ENCODE results near the gene SLC4A4.

The SLC4A4 gene

GRCh38 chr4:71587995-71588394, 249.2 kb downstream of the SLC4A4 start:
- no peak for DNase-seq (ENCODE audit: low read depth in 1 of 2, low spot score in 1 of 2)

GRCh38 chr4:71592793-71593192, 254.0 kb downstream of the SLC4A4 start:
- no peak for DNase-seq (ENCODE audit: low read depth in 1 of 2, low spot score in 1 of 2)

DNA sequence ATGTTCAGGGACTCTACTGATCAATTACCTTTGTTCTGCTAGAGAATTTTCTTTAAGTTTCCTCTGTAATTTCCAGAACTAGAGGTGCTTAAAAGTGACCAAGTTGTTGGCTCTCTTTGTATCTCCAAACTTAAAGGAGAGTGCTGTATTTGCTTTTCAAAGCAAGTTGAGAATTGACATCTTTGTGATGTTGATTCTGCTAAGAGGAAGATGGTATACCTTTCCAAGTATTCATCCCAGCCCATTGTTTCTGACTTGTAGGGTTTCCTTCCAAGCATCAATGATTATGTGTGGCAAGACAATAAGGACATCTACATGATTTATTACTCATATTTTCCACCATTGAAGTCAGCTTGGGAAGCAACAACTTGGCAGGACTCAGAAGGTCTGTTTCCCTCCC, 254.5 kb downstream of the SLC4A4 start:
- no peak for DNase-seq (ENCODE audit: low read depth in 1 of 2, low spot score in 1 of 2)

DNA sequence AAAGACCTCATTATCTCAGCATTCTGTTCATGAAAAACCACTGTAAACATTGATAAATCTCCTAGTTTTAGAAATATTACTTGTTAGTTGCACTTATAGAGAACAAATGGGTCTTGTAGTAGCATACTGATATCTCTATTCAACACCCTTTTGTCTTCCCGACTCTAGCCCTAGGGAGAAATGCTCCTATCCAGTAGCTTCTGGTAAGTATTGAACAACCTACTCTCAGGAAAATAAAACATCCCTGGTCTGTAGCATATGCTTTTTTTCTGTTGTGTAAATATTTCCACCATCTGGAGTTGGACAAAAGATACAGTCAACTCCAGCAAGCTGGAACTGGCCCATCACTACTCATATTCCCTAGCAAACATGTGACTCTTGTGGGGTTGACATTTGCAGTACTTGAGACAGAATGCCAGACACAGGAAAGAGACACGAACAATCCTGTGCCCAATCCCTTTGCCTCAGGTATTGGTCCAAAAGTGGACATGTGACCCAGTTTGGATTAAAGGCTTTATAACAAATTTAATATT, 256.8 kb downstream of the SLC4A4 start:
- no peak for DNase-seq (ENCODE audit: low read depth in 1 of 2, low spot score in 1 of 2)

DNA sequence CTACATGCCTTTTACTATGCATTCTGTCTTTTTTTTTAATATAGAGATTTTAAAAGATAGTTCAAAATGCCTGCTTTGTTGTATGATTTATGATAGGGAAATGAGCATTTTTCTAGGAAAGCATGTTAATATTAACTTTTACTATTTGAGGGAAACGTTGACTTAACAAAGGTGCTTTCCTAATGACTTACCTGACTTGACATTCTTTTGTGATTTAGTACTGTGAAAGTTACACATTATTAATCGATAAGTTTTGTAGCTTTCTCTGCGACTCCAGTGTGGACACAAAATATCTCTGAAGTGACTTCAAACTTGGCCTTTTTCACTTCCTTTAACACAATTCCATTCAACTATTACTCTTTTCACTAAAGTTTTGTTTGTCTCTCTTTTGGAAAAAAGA, 260.8 kb downstream of the SLC4A4 start:
- no peak for DNase-seq (ENCODE audit: low read depth in 1 of 2, low spot score in 1 of 2)

GRCh38 chr4:71602289-71602900, 263.6 kb downstream of the SLC4A4 start:
- no peak for DNase-seq (ENCODE audit: low read depth in 1 of 2, low spot score in 1 of 2)

DNA sequence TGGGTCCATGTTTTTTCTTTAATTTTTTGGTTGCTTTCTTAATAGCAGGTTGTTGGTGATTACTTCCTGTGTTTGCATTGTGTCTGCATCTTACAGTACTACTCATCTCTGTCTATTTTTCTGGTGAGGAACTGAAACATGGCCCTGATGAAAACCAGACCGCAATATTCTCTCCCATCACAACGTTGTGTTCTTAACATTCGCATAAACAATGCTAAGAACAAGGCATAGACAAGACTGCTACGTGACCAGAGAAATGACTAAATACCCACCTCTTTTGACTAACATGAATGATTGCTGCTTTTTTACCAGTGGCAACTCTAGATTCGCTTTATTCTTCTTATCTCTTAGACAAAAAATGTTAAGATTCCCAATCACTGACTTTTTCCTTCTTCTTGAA, 266.0 kb downstream of the SLC4A4 start:
- DNase-seq (ENCODE audit: low read depth in 1 of 2, low spot score in 1 of 2): no peak

GRCh38 chr4:71607109-71607508, 268.3 kb downstream of the SLC4A4 start:
- DNase-seq (ENCODE audit: low read depth in 1 of 2, low spot score in 1 of 2): no peak

DNA sequence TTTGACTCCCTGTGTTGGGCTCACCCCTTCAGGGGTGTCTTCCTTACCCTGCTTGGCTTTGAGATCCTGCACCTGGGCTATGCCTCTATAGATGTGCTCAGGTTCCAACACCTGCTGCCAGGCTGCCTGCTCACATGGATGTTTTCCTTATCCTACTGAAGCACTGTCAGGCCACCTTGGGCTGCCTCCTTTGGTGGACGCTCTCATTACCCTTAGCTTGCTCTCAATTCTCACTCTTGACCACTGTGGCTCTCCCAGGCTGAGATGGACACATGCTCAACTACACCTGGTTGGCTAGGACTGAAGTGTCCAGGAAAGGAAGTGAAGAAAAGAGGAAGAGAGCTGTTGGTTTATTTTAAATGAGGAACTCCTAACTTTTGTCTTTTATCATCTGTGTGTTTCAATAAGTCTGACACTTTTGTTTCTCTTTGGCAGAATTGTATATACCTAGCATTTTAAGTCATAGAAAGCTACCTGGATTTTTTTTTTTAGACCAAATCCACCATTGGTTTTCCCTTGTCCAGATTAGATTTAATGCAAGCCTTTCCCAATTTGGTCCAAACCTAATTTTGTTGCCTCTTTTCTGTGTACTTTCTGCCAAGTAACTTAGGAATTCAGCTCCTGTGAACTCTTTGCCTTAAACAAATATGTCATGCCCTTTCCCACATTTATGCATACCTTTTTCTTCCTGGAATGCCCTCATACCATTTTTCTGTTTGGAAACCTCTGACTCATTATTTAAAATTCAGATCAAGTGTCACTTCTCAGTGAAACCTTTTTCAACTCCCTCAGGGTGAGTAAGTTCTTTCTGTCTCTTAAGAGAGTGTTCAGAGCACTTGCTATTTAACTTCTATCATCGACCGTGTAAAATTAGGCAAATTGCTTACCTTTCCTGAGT, 269.2 kb downstream of the SLC4A4 start:
- DNase-seq (ENCODE audit: low read depth in 1 of 2, low spot score in 1 of 2): no peak

GRCh38 chr4:71608678-71609071, 269.9 kb downstream of the SLC4A4 start:
- DNase-seq (ENCODE audit: low read depth in 1 of 2, low spot score in 1 of 2): no peak

DNA sequence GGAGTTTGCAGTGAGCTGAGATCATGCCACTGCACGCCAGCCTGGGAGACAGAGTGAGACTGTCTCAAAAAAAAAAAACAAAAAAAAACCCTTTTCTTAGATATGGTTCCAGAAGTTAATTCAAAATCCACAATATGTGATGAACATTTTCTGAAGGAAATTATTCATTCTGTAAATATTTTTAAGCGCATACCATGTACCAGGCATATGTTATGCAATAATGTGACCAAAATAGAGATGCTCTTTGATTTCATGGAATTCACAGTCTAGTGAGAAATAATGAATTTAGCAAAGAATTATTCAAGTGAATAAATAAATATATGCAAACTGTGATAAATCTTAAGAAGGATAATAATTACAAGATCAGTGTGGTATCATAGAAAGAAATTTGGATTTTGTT, 270.3 kb downstream of the SLC4A4 start:
- no peak for DNase-seq (ENCODE audit: low read depth in 1 of 2, low spot score in 1 of 2)

GRCh38 chr4:71609651-71610050, 270.8 kb downstream of the SLC4A4 start:
- no peak for DNase-seq (ENCODE audit: low read depth in 1 of 2, low spot score in 1 of 2)

DNA sequence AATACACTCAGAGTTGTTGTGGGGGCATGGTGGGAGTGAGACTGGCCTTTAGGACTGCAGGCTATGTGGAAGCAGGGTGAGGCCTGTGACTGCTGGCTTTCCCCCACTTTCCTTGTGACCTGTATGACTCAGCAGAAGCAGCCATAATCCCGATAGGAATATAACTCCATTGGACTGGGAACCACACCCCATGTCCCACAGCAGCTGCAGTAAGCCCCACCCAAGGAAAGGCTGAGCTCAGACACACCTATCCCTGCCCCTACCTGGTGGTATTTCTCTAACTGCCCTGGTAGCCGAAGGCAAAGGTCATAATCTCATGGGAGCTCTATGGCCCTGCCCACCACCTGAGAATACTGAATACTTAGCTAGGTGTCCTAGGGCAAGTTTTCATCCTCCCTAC, 275.8 kb downstream of the SLC4A4 start:
- DNase-seq (ENCODE audit: low read depth in 1 of 2, low spot score in 1 of 2): no peak

DNA sequence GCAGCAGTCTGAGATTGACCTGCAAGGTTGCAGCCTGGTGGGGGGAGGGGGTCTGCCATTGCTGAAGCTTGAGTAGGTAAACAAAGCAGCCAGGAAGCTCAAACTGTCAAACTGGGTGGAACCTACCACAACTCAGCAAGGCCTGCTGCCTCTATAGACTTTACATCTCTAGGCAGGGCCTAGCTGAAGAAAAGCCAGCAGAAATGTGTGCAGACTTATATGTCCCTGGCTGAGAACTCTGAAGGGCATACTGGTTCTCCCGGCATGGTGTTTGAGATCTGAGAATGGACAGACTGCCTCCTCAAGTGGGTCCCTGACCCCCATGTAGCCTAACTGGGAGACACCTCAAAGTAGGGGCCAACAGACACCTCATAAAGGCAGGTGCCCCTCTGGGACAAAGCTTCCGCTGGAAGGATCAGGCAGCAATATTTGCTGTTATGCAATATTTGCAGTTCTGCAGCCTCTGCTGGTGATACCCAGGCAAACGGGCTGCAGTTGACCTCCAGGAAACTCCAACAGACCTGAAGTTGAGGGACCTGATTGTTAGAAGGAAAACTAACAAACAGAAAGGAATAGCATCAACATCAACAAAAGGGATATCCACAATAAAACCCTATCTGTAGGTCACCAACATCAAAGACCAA, 277.5 kb downstream of the SLC4A4 start:
- no peak for DNase-seq (ENCODE audit: low read depth in 1 of 2, low spot score in 1 of 2)

All from activated CD4-positive, alpha-beta T cell treated with anti-CD3 and anti-CD28 coated beads, Interleukin-2, amount 50 U/mL, for 24 hours (primary cell).